T-helper 2 cell (primary cell): ENCODE data around the gene TMEM150A.
"Not testable (repeated sequence)": the region's sequence is repeated elsewhere in the genome, so short reads cannot be mapped to it uniquely, and the experiment has no call there.

Experiments
- DNase-seq, 5 experiments: peaks; one replicate each; pipeline versions ENCODE4 v3.0.0 to v3.0.0-alpha.2; 2012 to 2022

TMEM150A gene

GRCh38 chr2:85564144-85564563 is 38.3 kb downstream of the TMEM150A start:
- DNase-seq, result no peak

- DNase-seq, result peak; percentile 79 to 97 (median 92)
Measured at GRCh38 chr2:85561280-85562212, 41.0 kb downstream of the TMEM150A start, which contains the start of gene GGCX. GGCX (minus strand) TSS chr2:85561493; CDS start chr2:85561428, 65 bp downstream.

- no peak for DNase-seq
Measured at GRCh38 chr2:85560812-85561279, 41.7 kb downstream of the TMEM150A start.

- DNase-seq, result not testable (repeated sequence)
Measured at GRCh38 chr2:85560403-85560726, 42.1 kb downstream of the TMEM150A start.

GRCh38 chr2:85558160-85558559 is 44.3 kb downstream of the TMEM150A start:
- DNase-seq, result no peak

GRCh38 chr2:85557130-85557529 is 45.4 kb downstream of the TMEM150A start:
- no peak for DNase-seq

GRCh38 chr2:85554980-85555612 is 47.4 kb downstream of the TMEM150A start:
- no peak for DNase-seq

- no peak for DNase-seq
Measured at GRCh38 chr2:85553184-85553583, 49.3 kb downstream of the TMEM150A start.

- DNase-seq, result peak; percentile 56 to 84 (median 78)
Measured at GRCh38 chr2:85551698-85552678, 50.5 kb downstream of the TMEM150A start.

- DNase-seq, result no peak
Measured at GRCh38 chr2:85550486-85550885, 52.0 kb downstream of the TMEM150A start.

- DNase-seq, result no peak
Measured at GRCh38 chr2:85549826-85550225, 52.7 kb downstream of the TMEM150A start.

GRCh38 chr2:85549095-85549494 is 53.4 kb downstream of the TMEM150A start:
- DNase-seq, result no peak

GRCh38 chr2:85548608-85548900 is 53.9 kb downstream of the TMEM150A start:
- DNase-seq, result no peak
